WTC11 (cell line): ENCODE data around the gene GSTO2. TPM values are rescaled to one million over a fixed set of nuclear protein-coding genes. Genes with fewer than 3 reads are reported as not detected.
A peak's percentile ranks its signal among the peaks of the same experiment; 100 is the strongest.

Experiments used
- ATAC-seq: fragments of 200-7000 bp; cut with Tn5 transposase; 2 replicates; pipeline ENCODE4 v1.10.0; 2021; ENCODE audit warnings: mild to moderate bottlenecking, moderate library complexity
- CTCF ChIA-PET: fragments of 300-600 bp; sonication (Branson Sonifier 250); formaldehyde crosslinking; loops from one replicate; lab custom pipeline; 2021; ENCODE audit warnings: antibody characterized with exemption; lab: Charles Lee
- POLR2A ChIA-PET: fragments of 350-600 bp; sonication (Branson Sonifier 250); formaldehyde crosslinking; loops from one replicate; lab custom pipeline; 2021; ENCODE audit warnings: antibody characterized with exemption; lab: Charles Lee
- DNase-seq: peaks from one replicate; pipeline ENCODE4 v3.0.0; 2021; ENCODE audit warnings: low spot score
- H3K27ac Mint-ChIP-seq: 2 replicates; pipeline ENCODE4 v1.8.0; 2021; ENCODE audit warnings: mixed read lengths
- H3K27me3 Mint-ChIP-seq: 2 replicates; pipeline ENCODE4 v1.8.0; 2021; ENCODE audit warnings: low read depth, mild to moderate bottlenecking, moderate library complexity, mixed read lengths
- H3K36me3 Mint-ChIP-seq: 2 replicates; pipeline ENCODE4 v1.8.0; 2021; ENCODE audit warnings: mixed read lengths
- H3K4me1 Mint-ChIP-seq: 2 replicates; pipeline ENCODE4 v1.8.0; 2022; ENCODE audit warnings: mixed read lengths
- H3K4me3 Mint-ChIP-seq: 2 replicates; pipeline ENCODE4 v1.8.0; 2021; ENCODE audit warnings: mild to moderate bottlenecking, moderate library complexity, mixed read lengths
- H3K9me3 Mint-ChIP-seq: 2 replicates; pipeline ENCODE4 v1.8.0; 2021; ENCODE audit warnings: mixed read lengths
- ETV6 ChIP-seq: sonication (generic); formaldehyde crosslinking; IDR thresholded peaks from 2 replicates; pipeline ENCODE4 v1.8.1; 2022; ENCODE audit warnings: mild to moderate bottlenecking, missing genetic modification reagents
- FOXJ3 ChIP-seq: sonication (generic); formaldehyde crosslinking; IDR thresholded peaks from 2 replicates; pipeline ENCODE4 v1.9.0; 2021; ENCODE audit warnings: missing genetic modification reagents, mild to moderate bottlenecking, borderline replicate concordance
- GABPB1 ChIP-seq: sonication (generic); formaldehyde crosslinking; IDR thresholded peaks from 2 replicates; pipeline ENCODE4 v1.8.1; 2023; ENCODE audit warnings: mild to moderate bottlenecking, missing genetic modification reagents
- GTF2I ChIP-seq: fragments of 250-450 bp; sonication (Bioruptor Pico); conservative IDR thresholded peaks from 2 replicates; pipeline ENCODE4 v1.4.0; 2021; ENCODE audit warnings: mild to moderate bottlenecking
- JUN ChIP-seq: sonication (generic); formaldehyde crosslinking; IDR thresholded peaks from 2 replicates; pipeline ENCODE4 v1.8.0; 2023; ENCODE audit warnings: mild to moderate bottlenecking, missing genetic modification reagents
- OVOL2 ChIP-seq: fragments of 250-450 bp; sonication (Bioruptor Pico); IDR thresholded peaks from 2 replicates; pipeline ENCODE4 v1.9.0; 2021; ENCODE audit warnings: mild to moderate bottlenecking, borderline replicate concordance
- TEAD1 ChIP-seq: sonication (generic); formaldehyde crosslinking; IDR thresholded peaks from 2 replicates; pipeline ENCODE4 v1.8.0; 2022; ENCODE audit warnings: mild to moderate bottlenecking, missing genetic modification reagents
- ZNF317 ChIP-seq: sonication (generic); formaldehyde crosslinking; IDR thresholded peaks from 2 replicates; pipeline ENCODE4 v1.8.1; 2023; ENCODE audit warnings: low read depth, mild to moderate bottlenecking, moderate library complexity, missing genetic modification reagents, borderline replicate concordance
- total RNA-seq: library from RNA; stranded (reverse); gene quantifications from 3 replicates; pipeline ENCODE4 v1.2.3, GENCODE V29; 2021
- TF ChIP-seq, protein P1 (sequence below): sonication (generic); formaldehyde crosslinking; IDR thresholded peaks from 2 replicates; pipeline ENCODE4 v1.8.1; 2022; ENCODE audit warnings: mild to moderate bottlenecking, moderate library complexity, missing genetic modification reagents
- TF ChIP-seq, protein P2 (sequence below): sonication (generic); formaldehyde crosslinking; IDR thresholded peaks from 2 replicates; pipeline ENCODE4 v1.8.0; 2023; ENCODE audit warnings: mild to moderate bottlenecking, missing genetic modification reagents
- TF ChIP-seq, protein P3 (sequence below): sonication (generic); formaldehyde crosslinking; IDR thresholded peaks from 2 replicates; pipeline ENCODE4 v1.8.1; 2023; ENCODE audit warnings: mild to moderate bottlenecking, missing genetic modification reagents, moderate library complexity
- TF ChIP-seq, protein P4 (sequence below): sonication (generic); formaldehyde crosslinking; IDR thresholded peaks from 2 replicates; pipeline ENCODE4 v1.8.0; 2023; ENCODE audit warnings: missing genetic modification reagents
- TF ChIP-seq, protein P5 (sequence below): sonication (generic); formaldehyde crosslinking; IDR thresholded peaks from 2 replicates; pipeline ENCODE4 v1.8.1; 2022; ENCODE audit warnings: low read depth, missing genetic modification reagents, borderline replicate concordance
- TF ChIP-seq, protein P6 (sequence below): fragments of 250-450 bp; sonication (Bioruptor Pico); IDR thresholded peaks from 2 replicates; pipeline ENCODE4 v1.8.0; 2021; ENCODE audit warnings: mild to moderate bottlenecking
- TF ChIP-seq, protein P7 (sequence below): sonication (generic); formaldehyde crosslinking; IDR thresholded peaks from 2 replicates; pipeline ENCODE4 v1.8.0; 2022; ENCODE audit warnings: mild to moderate bottlenecking, missing genetic modification reagents

GSTO2 gene
- total RNA-seq, 1 experiment from 2014 or later, result 10.7 TPM

DNA sequence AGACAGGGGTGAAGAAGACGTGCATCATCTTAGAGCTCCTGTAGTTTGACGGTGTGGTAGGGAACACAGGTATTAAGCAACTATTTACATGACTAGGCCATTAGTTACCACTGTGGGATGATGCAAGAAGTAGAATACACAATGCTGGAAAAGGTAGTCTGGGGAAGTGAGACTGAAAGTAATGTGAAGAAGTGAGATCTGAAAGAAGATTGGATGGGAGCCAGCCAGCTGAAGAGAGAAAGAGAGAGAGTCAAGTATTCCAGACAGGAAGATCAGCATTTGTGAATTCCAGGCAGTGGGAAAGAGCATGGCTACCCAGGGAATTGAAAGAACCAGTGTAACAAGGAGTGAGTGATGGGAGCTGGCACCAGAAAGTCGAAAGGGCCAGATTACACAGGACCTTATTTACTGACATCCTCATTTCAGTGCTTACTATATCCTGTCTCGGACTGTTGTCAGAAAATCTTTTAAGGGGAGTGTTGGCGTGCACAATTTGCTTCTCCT, 80.7 kb downstream of the GSTO2 start:
- CTCF ChIA-PET, result interaction anchor here (1.1 to 3.3 kb wide), 6 partner anchors 11 to 75 kb away, joined by 3 to 40 read pairs (median 12); partner anchors contain the start of gene ITPRIP
- DNase-seq, result no peak
- H3K36me3 Mint-ChIP-seq, result no peaks in the 10 kb centered on the region

DNA sequence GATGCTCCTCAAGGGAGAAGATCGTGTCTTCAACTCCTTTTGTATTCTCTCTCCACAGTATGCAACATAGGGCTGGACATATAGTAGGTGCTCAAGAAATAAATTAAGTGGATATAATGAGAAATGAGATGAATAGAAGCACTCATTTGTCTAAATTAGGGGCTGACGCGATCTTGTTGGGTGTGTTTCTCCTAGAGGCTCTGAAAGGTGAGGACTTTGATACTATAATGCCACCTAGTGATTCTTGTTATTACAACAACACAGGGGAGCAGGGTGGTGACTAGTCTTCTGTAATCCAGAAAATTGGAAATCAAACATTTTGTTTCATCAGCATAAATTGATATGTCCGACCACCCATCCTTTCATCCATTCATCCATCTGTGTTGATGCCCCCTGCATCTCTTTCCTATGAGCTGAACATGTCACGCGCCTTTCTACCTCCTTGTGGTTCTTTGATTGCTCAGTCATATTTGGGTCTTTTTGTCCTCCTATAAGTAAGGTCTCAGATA, 81.2 kb downstream of the GSTO2 start:
- Mint-ChIP-seq H3K4me3 (no peak overlapping the region), H3K9me3 (no peaks in the 10 kb centered on the region), H3K27me3 (peaks cover 10% of the 10 kb centered on the region), H3K4me1 (peaks cover 9% of the 10 kb centered on the region), H3K36me3 (no peaks in the 10 kb centered on the region), H3K27ac (no peak overlapping the region)
- ChIA-PET CTCF (interaction anchor here (0.6 to 4.8 kb wide), 8 partner anchors 11 to 75 kb away, joined by 3 to 55 read pairs (median 12); partner anchors contain the start of gene ITPRIP), POLR2A (interaction anchor here (1.4 kb wide), 1 partner anchor 12 kb away, joined by 3 read pairs; the partner anchor contains the start of gene ITPRIP)
- no peak for DNase-seq
- TF ChIP-seq, protein P1, sequence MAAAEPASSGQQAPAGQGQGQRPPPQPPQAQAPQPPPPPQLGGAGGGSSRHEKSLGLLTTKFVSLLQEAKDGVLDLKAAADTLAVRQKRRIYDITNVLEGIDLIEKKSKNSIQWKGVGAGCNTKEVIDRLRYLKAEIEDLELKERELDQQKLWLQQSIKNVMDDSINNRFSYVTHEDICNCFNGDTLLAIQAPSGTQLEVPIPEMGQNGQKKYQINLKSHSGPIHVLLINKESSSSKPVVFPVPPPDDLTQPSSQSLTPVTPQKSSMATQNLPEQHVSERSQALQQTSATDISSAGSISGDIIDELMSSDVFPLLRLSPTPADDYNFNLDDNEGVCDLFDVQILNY, result no peak
- no peak for TF ChIP-seq JUN (CRISPR knock-in tag)
- TF ChIP-seq, protein P2, sequence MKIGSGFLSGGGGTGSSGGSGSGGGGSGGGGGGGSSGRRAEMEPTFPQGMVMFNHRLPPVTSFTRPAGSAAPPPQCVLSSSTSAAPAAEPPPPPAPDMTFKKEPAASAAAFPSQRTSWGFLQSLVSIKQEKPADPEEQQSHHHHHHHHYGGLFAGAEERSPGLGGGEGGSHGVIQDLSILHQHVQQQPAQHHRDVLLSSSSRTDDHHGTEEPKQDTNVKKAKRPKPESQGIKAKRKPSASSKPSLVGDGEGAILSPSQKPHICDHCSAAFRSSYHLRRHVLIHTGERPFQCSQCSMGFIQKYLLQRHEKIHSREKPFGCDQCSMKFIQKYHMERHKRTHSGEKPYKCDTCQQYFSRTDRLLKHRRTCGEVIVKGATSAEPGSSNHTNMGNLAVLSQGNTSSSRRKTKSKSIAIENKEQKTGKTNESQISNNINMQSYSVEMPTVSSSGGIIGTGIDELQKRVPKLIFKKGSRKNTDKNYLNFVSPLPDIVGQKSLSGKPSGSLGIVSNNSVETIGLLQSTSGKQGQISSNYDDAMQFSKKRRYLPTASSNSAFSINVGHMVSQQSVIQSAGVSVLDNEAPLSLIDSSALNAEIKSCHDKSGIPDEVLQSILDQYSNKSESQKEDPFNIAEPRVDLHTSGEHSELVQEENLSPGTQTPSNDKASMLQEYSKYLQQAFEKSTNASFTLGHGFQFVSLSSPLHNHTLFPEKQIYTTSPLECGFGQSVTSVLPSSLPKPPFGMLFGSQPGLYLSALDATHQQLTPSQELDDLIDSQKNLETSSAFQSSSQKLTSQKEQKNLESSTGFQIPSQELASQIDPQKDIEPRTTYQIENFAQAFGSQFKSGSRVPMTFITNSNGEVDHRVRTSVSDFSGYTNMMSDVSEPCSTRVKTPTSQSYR (CRISPR knock-in tag), result no peak
- peak; percentile 50 for ATAC-seq

More for the DNA sequence above, 80.7 kb downstream of the GSTO2 start:
- no peak overlapping the region for H3K27ac Mint-ChIP-seq
- peaks cover 10% of the 10 kb centered on the region for H3K27me3 Mint-ChIP-seq
- peak; percentile 15 for ATAC-seq
- POLR2A ChIA-PET, result interaction anchor here (1.4 kb wide), 1 partner anchor 12 kb away, joined by 3 read pairs; the partner anchor contains the start of gene ITPRIP
- H3K4me1 Mint-ChIP-seq, result peaks cover 9% of the 10 kb centered on the region
- TF ChIP-seq TEAD1 (0 out of 2 replicates have a peak, but pooled peaks have one; percentile 34), GABPB1 (CRISPR knock-in tag) (peak; percentile 98), ETV6 (CRISPR knock-in tag) (no peak)
- TF ChIP-seq, protein P3, sequence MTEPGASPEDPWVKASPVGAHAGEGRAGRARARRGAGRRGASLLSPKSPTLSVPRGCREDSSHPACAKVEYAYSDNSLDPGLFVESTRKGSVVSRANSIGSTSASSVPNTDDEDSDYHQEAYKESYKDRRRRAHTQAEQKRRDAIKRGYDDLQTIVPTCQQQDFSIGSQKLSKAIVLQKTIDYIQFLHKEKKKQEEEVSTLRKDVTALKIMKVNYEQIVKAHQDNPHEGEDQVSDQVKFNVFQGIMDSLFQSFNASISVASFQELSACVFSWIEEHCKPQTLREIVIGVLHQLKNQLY, result no peak
- TF ChIP-seq, all 79 proteins: peak for 2
- Mint-ChIP-seq H3K4me3 (no peak overlapping the region), H3K9me3 (no peaks in the 10 kb centered on the region)

DNA sequence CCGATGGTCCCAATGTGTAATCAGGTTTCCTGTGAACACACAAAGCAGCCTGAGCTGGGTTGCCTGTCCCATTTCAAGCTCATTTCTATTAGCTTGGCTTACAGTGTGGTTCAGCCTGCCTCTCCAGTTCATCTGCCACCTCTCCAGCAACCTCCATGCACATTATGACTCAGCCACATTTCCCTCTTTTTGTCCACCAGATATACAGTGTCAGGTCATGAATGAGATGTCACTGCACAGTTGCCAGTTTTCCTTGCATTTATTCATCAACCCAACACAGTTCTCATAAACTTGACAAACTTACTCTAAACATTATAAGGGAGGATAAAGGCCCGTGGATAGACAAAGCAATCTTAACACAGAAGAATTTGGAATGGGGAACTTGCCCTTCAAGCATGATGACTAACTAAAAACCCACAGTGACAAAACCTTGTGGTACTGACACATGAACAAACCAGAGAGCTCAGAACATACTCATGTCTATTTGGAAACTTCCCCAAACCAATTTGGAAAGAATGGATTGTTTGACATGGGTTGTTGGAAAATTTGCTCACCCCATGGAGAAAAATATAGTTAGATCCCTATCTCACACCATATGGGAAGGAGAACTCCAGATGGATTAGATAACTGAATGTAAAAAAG, 82.2 kb downstream of the GSTO2 start:
- TF ChIP-seq FOXJ3 (CRISPR knock-in tag) (no peak), ZNF317 (CRISPR knock-in tag) (no peak), GTF2I (CRISPR knock-in tag) (no peak), OVOL2 (CRISPR knock-in tag) (no peak)
- TF ChIP-seq, protein P3, result no peak
- TF ChIP-seq, protein P4, sequence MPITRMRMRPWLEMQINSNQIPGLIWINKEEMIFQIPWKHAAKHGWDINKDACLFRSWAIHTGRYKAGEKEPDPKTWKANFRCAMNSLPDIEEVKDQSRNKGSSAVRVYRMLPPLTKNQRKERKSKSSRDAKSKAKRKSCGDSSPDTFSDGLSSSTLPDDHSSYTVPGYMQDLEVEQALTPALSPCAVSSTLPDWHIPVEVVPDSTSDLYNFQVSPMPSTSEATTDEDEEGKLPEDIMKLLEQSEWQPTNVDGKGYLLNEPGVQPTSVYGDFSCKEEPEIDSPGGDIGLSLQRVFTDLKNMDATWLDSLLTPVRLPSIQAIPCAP, result no peak
- TF ChIP-seq, protein P5, sequence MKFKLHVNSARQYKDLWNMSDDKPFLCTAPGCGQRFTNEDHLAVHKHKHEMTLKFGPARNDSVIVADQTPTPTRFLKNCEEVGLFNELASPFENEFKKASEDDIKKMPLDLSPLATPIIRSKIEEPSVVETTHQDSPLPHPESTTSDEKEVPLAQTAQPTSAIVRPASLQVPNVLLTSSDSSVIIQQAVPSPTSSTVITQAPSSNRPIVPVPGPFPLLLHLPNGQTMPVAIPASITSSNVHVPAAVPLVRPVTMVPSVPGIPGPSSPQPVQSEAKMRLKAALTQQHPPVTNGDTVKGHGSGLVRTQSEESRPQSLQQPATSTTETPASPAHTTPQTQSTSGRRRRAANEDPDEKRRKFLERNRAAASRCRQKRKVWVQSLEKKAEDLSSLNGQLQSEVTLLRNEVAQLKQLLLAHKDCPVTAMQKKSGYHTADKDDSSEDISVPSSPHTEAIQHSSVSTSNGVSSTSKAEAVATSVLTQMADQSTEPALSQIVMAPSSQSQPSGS (CRISPR knock-in tag), result no peak
- TF ChIP-seq, protein P6, sequence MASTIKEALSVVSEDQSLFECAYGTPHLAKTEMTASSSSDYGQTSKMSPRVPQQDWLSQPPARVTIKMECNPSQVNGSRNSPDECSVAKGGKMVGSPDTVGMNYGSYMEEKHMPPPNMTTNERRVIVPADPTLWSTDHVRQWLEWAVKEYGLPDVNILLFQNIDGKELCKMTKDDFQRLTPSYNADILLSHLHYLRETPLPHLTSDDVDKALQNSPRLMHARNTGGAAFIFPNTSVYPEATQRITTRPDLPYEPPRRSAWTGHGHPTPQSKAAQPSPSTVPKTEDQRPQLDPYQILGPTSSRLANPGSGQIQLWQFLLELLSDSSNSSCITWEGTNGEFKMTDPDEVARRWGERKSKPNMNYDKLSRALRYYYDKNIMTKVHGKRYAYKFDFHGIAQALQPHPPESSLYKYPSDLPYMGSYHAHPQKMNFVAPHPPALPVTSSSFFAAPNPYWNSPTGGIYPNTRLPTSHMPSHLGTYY (CRISPR knock-in tag), result no peak
- TF ChIP-seq, protein P7, sequence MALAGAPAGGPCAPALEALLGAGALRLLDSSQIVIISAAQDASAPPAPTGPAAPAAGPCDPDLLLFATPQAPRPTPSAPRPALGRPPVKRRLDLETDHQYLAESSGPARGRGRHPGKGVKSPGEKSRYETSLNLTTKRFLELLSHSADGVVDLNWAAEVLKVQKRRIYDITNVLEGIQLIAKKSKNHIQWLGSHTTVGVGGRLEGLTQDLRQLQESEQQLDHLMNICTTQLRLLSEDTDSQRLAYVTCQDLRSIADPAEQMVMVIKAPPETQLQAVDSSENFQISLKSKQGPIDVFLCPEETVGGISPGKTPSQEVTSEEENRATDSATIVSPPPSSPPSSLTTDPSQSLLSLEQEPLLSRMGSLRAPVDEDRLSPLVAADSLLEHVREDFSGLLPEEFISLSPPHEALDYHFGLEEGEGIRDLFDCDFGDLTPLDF, result no peak
- ChIA-PET CTCF (interaction anchor here (0.6 to 4.8 kb wide), 8 partner anchors 12 to 140 kb away, joined by 3 to 55 read pairs (median 8); partner anchors contain the start of gene ITPRIP), POLR2A (no interaction called here)
- Mint-ChIP-seq H3K9me3 (no peaks in the 10 kb centered on the region), H3K27ac (no peak overlapping the region), H3K4me1 (peaks cover 9% of the 10 kb centered on the region), H3K4me3 (no peak overlapping the region), H3K36me3 (no peaks in the 10 kb centered on the region), H3K27me3 (peaks cover 10% of the 10 kb centered on the region)
- no peak for DNase-seq
- no peak for ATAC-seq
